ENCODE measurements around the gene CARD6. TPM values are rescaled to one million over a fixed set of nuclear protein-coding genes. Genes with fewer than 3 reads are reported as not detected.
A peak's percentile ranks its signal among the peaks of the same experiment; 100 is the strongest.

CARD6 gene
- total RNA-seq, 1 donor from 2014 or later: 6.1 TPM

- DNase-seq (ENCODE audit: low read depth) (no peak), FAIRE-seq (no peak)
- Histone ChIP-seq H3K27me3 (ENCODE audit: control insufficient read depth, insufficient read depth, low read length) (no peaks in the 10 kb centered on the region), H3K36me3 (ENCODE audit: control insufficient read depth, insufficient read depth, low read length) (peaks cover 37% of the 10 kb centered on the region), H3K4me3 (ENCODE audit: low read depth, low read length) (no peak overlapping the region)
- TF ChIP-seq, protein P1, sequence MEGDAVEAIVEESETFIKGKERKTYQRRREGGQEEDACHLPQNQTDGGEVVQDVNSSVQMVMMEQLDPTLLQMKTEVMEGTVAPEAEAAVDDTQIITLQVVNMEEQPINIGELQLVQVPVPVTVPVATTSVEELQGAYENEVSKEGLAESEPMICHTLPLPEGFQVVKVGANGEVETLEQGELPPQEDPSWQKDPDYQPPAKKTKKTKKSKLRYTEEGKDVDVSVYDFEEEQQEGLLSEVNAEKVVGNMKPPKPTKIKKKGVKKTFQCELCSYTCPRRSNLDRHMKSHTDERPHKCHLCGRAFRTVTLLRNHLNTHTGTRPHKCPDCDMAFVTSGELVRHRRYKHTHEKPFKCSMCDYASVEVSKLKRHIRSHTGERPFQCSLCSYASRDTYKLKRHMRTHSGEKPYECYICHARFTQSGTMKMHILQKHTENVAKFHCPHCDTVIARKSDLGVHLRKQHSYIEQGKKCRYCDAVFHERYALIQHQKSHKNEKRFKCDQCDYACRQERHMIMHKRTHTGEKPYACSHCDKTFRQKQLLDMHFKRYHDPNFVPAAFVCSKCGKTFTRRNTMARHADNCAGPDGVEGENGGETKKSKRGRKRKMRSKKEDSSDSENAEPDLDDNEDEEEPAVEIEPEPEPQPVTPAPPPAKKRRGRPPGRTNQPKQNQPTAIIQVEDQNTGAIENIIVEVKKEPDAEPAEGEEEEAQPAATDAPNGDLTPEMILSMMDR (IDR thresholded peaks at IDR 0.05; ENCODE audit: insufficient read depth, low read length, severe bottlenecking): no peak
These were observed 13.0 kb upstream of the CARD6 start for GRCh38 chr5:40828021-40828631.

GRCh38 chr5:40828690-40829661 lies 12.2 kb upstream of the CARD6 start:
- peaks cover 42% of the 10 kb centered on the region for H3K36me3 ChIP-seq (ENCODE audit: control insufficient read depth, insufficient read depth, low read length)
- H3K27me3 ChIP-seq (ENCODE audit: control insufficient read depth, insufficient read depth, low read length): no peaks in the 10 kb centered on the region
- DNase-seq (ENCODE audit: low read depth) (no peak), FAIRE-seq (no peak)
- no peak overlapping the region for H3K4me3 ChIP-seq (ENCODE audit: low read depth, low read length)
- TF ChIP-seq, protein P1 (IDR thresholded peaks at IDR 0.05; ENCODE audit: insufficient read depth, low read length, severe bottlenecking): no peak

GRCh38 chr5:40829748-40830533 lies 11.2 kb upstream of the CARD6 start:
- FAIRE-seq (no peak), DNase-seq (ENCODE audit: low read depth) (no peak)
- H3K36me3 ChIP-seq (ENCODE audit: control insufficient read depth, insufficient read depth, low read length): peaks cover 43% of the 10 kb centered on the region
- no peak overlapping the region for H3K4me3 ChIP-seq (ENCODE audit: low read depth, low read length)
- TF ChIP-seq, protein P1 (IDR thresholded peaks at IDR 0.05; ENCODE audit: insufficient read depth, low read length, severe bottlenecking): no peak
- no peaks in the 10 kb centered on the region for H3K27me3 ChIP-seq (ENCODE audit: control insufficient read depth, insufficient read depth, low read length)

- no peak overlapping the region for H3K4me3 ChIP-seq (ENCODE audit: low read depth, low read length)
- TF ChIP-seq, protein P1 (IDR thresholded peaks at IDR 0.05; ENCODE audit: insufficient read depth, low read length, severe bottlenecking): no peak
- peak; percentile 37 for DNase-seq (ENCODE audit: low read depth)
- FAIRE-seq: no peak
- peaks cover 43% of the 10 kb centered on the region for H3K36me3 ChIP-seq (ENCODE audit: control insufficient read depth, insufficient read depth, low read length)
- H3K27me3 ChIP-seq (ENCODE audit: control insufficient read depth, insufficient read depth, low read length): no peaks in the 10 kb centered on the region
These were observed 9.6 kb upstream of the CARD6 start for GRCh38 chr5:40831346-40832210.

GRCh38 chr5:40832345-40832744 lies 8.8 kb upstream of the CARD6 start:
- TF ChIP-seq, protein P1 (IDR thresholded peaks at IDR 0.05; ENCODE audit: insufficient read depth, low read length, severe bottlenecking): no peak
- no peak overlapping the region for H3K4me3 ChIP-seq (ENCODE audit: low read depth, low read length)
- DNase-seq (ENCODE audit: low read depth): no peak
- no peak for FAIRE-seq
- no peaks in the 10 kb centered on the region for H3K27me3 ChIP-seq (ENCODE audit: control insufficient read depth, insufficient read depth, low read length)
- peaks cover 37% of the 10 kb centered on the region for H3K36me3 ChIP-seq (ENCODE audit: control insufficient read depth, insufficient read depth, low read length)
